Ovary (tissue), 9 donors: ENCODE measurements around the gene SEC23B. TPM values are rescaled to one million over a fixed set of nuclear protein-coding genes. Genes with fewer than 3 reads are reported as not detected.
A peak's percentile ranks its signal among the peaks of the same experiment; 100 is the strongest.

Experiments used
- DNase-seq, 5 donors: peaks; one replicate each; pipeline ENCODE4 v3.0.0-alpha.2; 2019 to 2020
- H3K27ac ChIP-seq, 2 donors: fragments of 200-600 bp; one replicate each; pipeline versions ENCODE4 v1.5.1 to v1.8.0; 2019 to 2022
- H3K27me3 ChIP-seq: fragments of 200-600 bp; one replicate; pipeline ENCODE4 v1.8.0; 2022
- H3K36me3 ChIP-seq: fragments of 200-600 bp; sonication (generic); one replicate; pipeline ENCODE4 v1.5.1; 2019
- H3K4me1 ChIP-seq: one replicate; pipeline ENCODE4 v1.8.1; 2013; ENCODE audit warnings: mild to moderate bottlenecking, moderate library complexity; ENCODE audit not compliant: insufficient read depth
- H3K4me3 ChIP-seq: fragments of 200-600 bp; sonication (generic); one replicate; pipeline ENCODE4 v1.5.1; 2017
- H3K9me3 ChIP-seq, 2 donors: fragments of 200-600 bp in 1 of 2; sonication (generic) in 1 of 2; one replicate each; pipeline versions ENCODE4 v1.5.1 to v1.8.1; 2013 to 2019; ENCODE audit warnings: mild to moderate bottlenecking in 1 of 2, moderate library complexity in 1 of 2
- CTCF ChIP-seq, 3 donors: fragments of 450-650 bp in 2 of 3; fragments of 200-600 bp in 1 of 3; IDR thresholded peaks; one replicate each; pipeline versions ENCODE4 v1.5.1 to v1.8.0; 2016 to 2022; ENCODE audit warnings: antibody characterized with exemption in 3 of 3, mild to moderate bottlenecking in 1 of 3
- EP300 ChIP-seq: sonication (generic); formaldehyde crosslinking; IDR thresholded peaks from one replicate; pipeline ENCODE4 v1.6.1; 2017; ENCODE audit warnings: antibody characterized with exemption
- POLR2A ChIP-seq: fragments of 450-650 bp; IDR thresholded peaks from one replicate; pipeline ENCODE4 v1.6.1; 2017; ENCODE audit warnings: antibody characterized with exemption, mild to moderate bottlenecking, moderate library complexity
- WGBS, 3 donors: extraction: QIAGEN DNeasy Blood & Tissue Kit in 1 of 3; methylation state at CpG; one replicate each; pipeline versions ENCODE4 v1.1.5 to v1.1.7; 2013 to 2017; 5-methylcytosine and 5-hydroxymethylcytosine counted together
- intact Hi-C, 4 donors: fragments of 100-400 bp; cut with DNase I; formaldehyde crosslinking; loops; one replicate each; pipeline versions ENCODE4 v1.11.0 to v1.15.1; 2022 to 2023
- polyA plus RNA-seq, 2 donors: library from polyadenylated mRNA; stranded (reverse); fragments of 200-250 nt in 1 of 2; fragments of 350-450 nt in 1 of 2; fragmentation: Illumina TruSeq in 1 of 2; extraction: RNeasy Lipid Tissue Mini Kit (QIAGEN cat#74804) in 1 of 2; gene quantifications; one replicate each; pipeline ENCODE4 v1.2.3, GENCODE V29; 2013 to 2014
- total RNA-seq, 7 donors: library from RNA; depleted of rRNA in 2 of 7; stranded (reverse); fragments of >200 nt in 2 of 7; fragmentation: NEBNext Ultra II Directional in 3 of 7; extraction: Animal tissue kit (Norgen Biotek cat#: 25700) in 3 of 7; gene quantifications; one replicate each; pipeline versions ENCODE4 v1.1.0 to v1.2.4, GENCODE V29; 2016 to 2023
- donor health status: DM: no; HTN: no; CAD: no; lungs with moderate emphysema.
- donor health status: DM: no; HTN: no; CAD: no.
- donor health status: Bipolar disorder and iron deficiency.
- donor health status: DM: yes; HTN: yes; CAD: no.
- donor health status: DM: no; HTN: no; CAD: no.
- donor health status: DM: yes; HTN: yes; CAD: no.

Gene SEC23B
- total and polyA plus RNA-seq, 9 donors: 11.2 to 48.0 (median 35.9) TPM

GRCh38 chr20:18578581-18578980 is 70.8 kb downstream of the SEC23B start:
- 77 to 81% (median 79%) methylated on average over 6 of the region's 6 CpGs for WGBS, 3 donors
- Histone ChIP-seq H3K27ac (no peak overlapping the region), H3K9me3 (no peaks in the 10 kb centered on the region), H3K4me1 (no peaks in the 10 kb centered on the region), H3K4me3 (no peak overlapping the region), H3K27me3 (no peaks in the 10 kb centered on the region), H3K36me3 (no peaks in the 10 kb centered on the region)
- intact Hi-C loops: no loop called here
- no peak for DNase-seq
- TF ChIP-seq EP300: no peak
- no peak for TF ChIP-seq POLR2A
- TF ChIP-seq CTCF (IDR thresholded peaks at IDR 0.05): no peak

- H3K9me3 ChIP-seq: no peaks in the 10 kb centered on the region
- intact Hi-C loops: no loop called here
- no peak overlapping the region for H3K27ac ChIP-seq
- WGBS, 3 donors: 90 to 96% (median 93%) methylated on average over 4 of the region's 4 CpGs
- H3K36me3 ChIP-seq: no peaks in the 10 kb centered on the region
- H3K4me3 ChIP-seq: no peak overlapping the region
- H3K27me3 ChIP-seq: no peaks in the 10 kb centered on the region
- TF ChIP-seq EP300: no peak
- no peak for TF ChIP-seq POLR2A
- no peak for TF ChIP-seq CTCF (IDR thresholded peaks at IDR 0.05)
- H3K4me1 ChIP-seq: no peaks in the 10 kb centered on the region
- no peak for DNase-seq
Measured at GRCh38 chr20:18580012-18580411, 72.3 kb downstream of the SEC23B start.

- 87 to 93% (median 90%) methylated on average over 2 of the region's 2 CpGs for WGBS, 3 donors
Measured at GRCh38 chr20:18585134-18585533, 77.4 kb downstream of the SEC23B start.

GRCh38 chr20:18587665-18588573 is 80.2 kb downstream of the SEC23B start, which contains the start of gene DTD1:
Gene DTD1 (plus strand): TSS chr20:18588054. CDS start chr20:18588073, 19 bp downstream.
- no peaks in the 10 kb centered on the region for H3K27me3 ChIP-seq
- no peaks in the 10 kb centered on the region for H3K4me1 ChIP-seq
- peak; percentile 91 to 96 (median 95) for DNase-seq
- H3K27ac ChIP-seq: peak within 1 kb of the TSS; percentile 68 to 75
- H3K4me3 ChIP-seq: peak within 1 kb of the TSS; percentile 64
- H3K9me3 ChIP-seq: no peaks in the 10 kb centered on the region
- TF ChIP-seq EP300 (no peak), CTCF (IDR thresholded peaks at IDR 0.05) (peak; percentile 29 to 63 (median 57))
- 0 to 1% (median 1%) methylated on average over 51 to 88 of the region's 88 CpGs for WGBS, 3 donors
- no peaks in the 10 kb centered on the region for H3K36me3 ChIP-seq
- intact Hi-C loops: no loop called here

More at GRCh38 chr20:18585134-18585533, 77.4 kb downstream of the SEC23B start:
- DNase-seq: no peak
- H3K4me3 ChIP-seq: no peak overlapping the region
- H3K4me1 ChIP-seq: no peaks in the 10 kb centered on the region
- no peaks in the 10 kb centered on the region for H3K27me3 ChIP-seq
- H3K9me3 ChIP-seq: no peaks in the 10 kb centered on the region
- intact Hi-C loops: no loop called here
- TF ChIP-seq CTCF (IDR thresholded peaks at IDR 0.05): no peak
- no peak overlapping the region for H3K27ac ChIP-seq
- H3K36me3 ChIP-seq: no peaks in the 10 kb centered on the region
